Upper lobe of right lung (tissue), 1 donor: ENCODE results near the gene SFPQ. TPM values are rescaled to one million over a fixed set of nuclear protein-coding genes. Genes with fewer than 3 reads are reported as not detected.
A peak's percentile ranks its signal among the peaks of the same experiment; 100 is the strongest.

Experiments used
- ATAC-seq: fragments of 200-7000 bp; cut with Tn5 transposase; one replicate; pipeline ENCODE4 v1.9.1; 2020; ENCODE audit warnings: mild to moderate bottlenecking, moderate library complexity
- DNase-seq: peaks from one replicate; pipeline ENCODE4 v3.0.0-alpha.2; 2020
- H3K27ac ChIP-seq: fragments of 200-600 bp; one replicate; pipeline ENCODE4 v1.8.0; 2022
- H3K27me3 ChIP-seq: fragments of 200-600 bp; one replicate; pipeline ENCODE4 v1.8.0; 2022; ENCODE audit warnings: mild to moderate bottlenecking
- H3K36me3 ChIP-seq: fragments of 200-600 bp; one replicate; pipeline ENCODE4 v1.8.0; 2022
- H3K4me1 ChIP-seq: fragments of 200-600 bp; one replicate; pipeline ENCODE4 v1.8.0; 2022
- H3K4me3 ChIP-seq: fragments of 200-600 bp; one replicate; pipeline ENCODE4 v1.8.0; 2022; ENCODE audit warnings: mild to moderate bottlenecking
- H3K9me3 ChIP-seq: fragments of 200-600 bp; one replicate; pipeline ENCODE4 v1.8.0; 2022
- CTCF ChIP-seq: fragments of 200-600 bp; IDR thresholded peaks from one replicate; pipeline ENCODE4 v1.8.0; 2022; ENCODE audit warnings: antibody characterized with exemption
- intact Hi-C: fragments of 100-400 bp; cut with DNase I; formaldehyde crosslinking; loops from one replicate; pipeline ENCODE4 v1.11.0; 2022
- total RNA-seq: library from RNA; stranded (reverse); fragmentation: NEBNext Ultra II Directional; extraction: Animal tissue kit (Norgen Biotek cat#: 25700); gene quantifications from one replicate; pipeline ENCODE4 v1.2.1, GENCODE V29; 2021
- donor health status: DM: no; HTN: yes; CAD: no; lungs with severe emphysema.

Gene SFPQ
- total RNA-seq, 1 donor from 2014 or later: 170 TPM

- Histone ChIP-seq H3K4me1 (peaks cover 9% of the 10 kb centered on the region), H3K27me3 (no peaks in the 10 kb centered on the region), H3K27ac (no peak overlapping the region), H3K36me3 (no peaks in the 10 kb centered on the region), H3K9me3 (no peaks in the 10 kb centered on the region), H3K4me3 (no peak overlapping the region)
- no peak for TF ChIP-seq CTCF
- ATAC-seq (no peak), DNase-seq (no peak)
- intact Hi-C loops: no loop called here
Observed at GRCh38 chr1:35223084-35223630, 30.2 kb upstream of the SFPQ start.

- TF ChIP-seq CTCF: no peak
- peaks cover 9% of the 10 kb centered on the region for H3K4me1 ChIP-seq
- intact Hi-C loops: no loop called here
- H3K27ac ChIP-seq: no peak overlapping the region
- ATAC-seq: no peak
- no peaks in the 10 kb centered on the region for H3K9me3 ChIP-seq
- DNase-seq: no peak
- H3K4me3 ChIP-seq: no peak overlapping the region
- no peaks in the 10 kb centered on the region for H3K36me3 ChIP-seq
- no peaks in the 10 kb centered on the region for H3K27me3 ChIP-seq
Observed at GRCh38 chr1:35222322-35223083, 29.6 kb upstream of the SFPQ start.

GRCh38 chr1:35220976-35221375, 28.0 kb upstream of the SFPQ start:
- H3K4me3 ChIP-seq: no peak overlapping the region
- H3K9me3 ChIP-seq: no peaks in the 10 kb centered on the region
- ATAC-seq (no peak), DNase-seq (no peak)
- intact Hi-C loops: no loop called here
- peaks cover 9% of the 10 kb centered on the region for H3K4me1 ChIP-seq
- no peaks in the 10 kb centered on the region for H3K27me3 ChIP-seq
- no peak overlapping the region for H3K27ac ChIP-seq
- peak; percentile 20 for TF ChIP-seq CTCF
- H3K36me3 ChIP-seq: no peaks in the 10 kb centered on the region

GRCh38 chr1:35215346-35215745, 22.4 kb upstream of the SFPQ start:
- H3K27me3 ChIP-seq: no peaks in the 10 kb centered on the region
- H3K9me3 ChIP-seq: no peaks in the 10 kb centered on the region
- DNase-seq: no peak
- ATAC-seq: peak; percentile 30
- H3K36me3 ChIP-seq: no peaks in the 10 kb centered on the region
- no peak for TF ChIP-seq CTCF
- no peak overlapping the region for H3K27ac ChIP-seq
- no peaks in the 10 kb centered on the region for H3K4me1 ChIP-seq
- H3K4me3 ChIP-seq: no peak overlapping the region
- intact Hi-C loops: no loop called here

GRCh38 chr1:35211120-35211414, 18.1 kb upstream of the SFPQ start:
- intact Hi-C loops: no loop called here
- no peaks in the 10 kb centered on the region for H3K36me3 ChIP-seq

More at GRCh38 chr1:35211120-35211414, 18.1 kb upstream of the SFPQ start:
- H3K4me3 ChIP-seq: no peak overlapping the region
- no peak for DNase-seq
- ATAC-seq: no peak
- no peaks in the 10 kb centered on the region for H3K27me3 ChIP-seq
- no peak for TF ChIP-seq CTCF
- no peaks in the 10 kb centered on the region for H3K4me1 ChIP-seq
- H3K27ac ChIP-seq: no peak overlapping the region
- H3K9me3 ChIP-seq: no peaks in the 10 kb centered on the region
